Activated CD4-positive, alpha-beta T cell treated with anti-CD3 and anti-CD28 coated beads, Interleukin-2, amount 10 ng/mL, durations not matched to agents 7 days and 5 days (primary cell): ENCODE results near the gene RAP1B. TPM values are rescaled to one million over a fixed set of nuclear protein-coding genes. Genes with fewer than 3 reads are reported as not detected.

Experiments used
- CTCF ChIA-PET: fragments of 350-600 bp; sonication (Branson Sonifier 250); formaldehyde crosslinking; loops from one replicate; lab custom pipeline; 2021; ENCODE audit warnings: antibody characterized with exemption; lab: Charles Lee
- POLR2A ChIA-PET: fragments of 350-600 bp; sonication (Branson Sonifier 250); formaldehyde crosslinking; loops from one replicate; lab custom pipeline; 2021; ENCODE audit warnings: antibody characterized with exemption; lab: Charles Lee
- DNase-seq: peaks from one replicate; pipeline ENCODE4 v3.0.0-alpha.2; 2020
- H3K27ac Mint-ChIP-seq: one replicate; pipeline ENCODE4 v1.8.0; 2021; ENCODE audit warnings: mild to moderate bottlenecking, moderate library complexity, mixed read lengths
- H3K27me3 Mint-ChIP-seq: one replicate; pipeline ENCODE4 v1.8.0; 2021; ENCODE audit warnings: mixed read lengths
- H3K36me3 Mint-ChIP-seq: one replicate; pipeline ENCODE4 v1.8.0; 2021; ENCODE audit warnings: low read depth, mixed read lengths
- H3K4me1 Mint-ChIP-seq: one replicate; pipeline ENCODE4 v1.8.0; 2021; ENCODE audit warnings: mixed read lengths
- H3K4me3 Mint-ChIP-seq: one replicate; pipeline ENCODE4 v1.8.0; 2021; ENCODE audit warnings: mild to moderate bottlenecking, moderate library complexity, mixed read lengths
- H3K9me3 Mint-ChIP-seq: one replicate; pipeline ENCODE4 v1.8.0; 2021; ENCODE audit warnings: mixed read lengths
- total RNA-seq, 2 experiments: library from RNA; stranded (reverse); gene quantifications; one replicate each; pipeline ENCODE4 v1.2.3, GENCODE V29; 2021

Gene RAP1B
- total RNA-seq, 2 experiments from 2014 or later, result 223 to 284 TPM

GRCh38 chr12:68639396-68639767 lies 28.7 kb downstream of the RAP1B start:
- ChIA-PET CTCF (interaction anchor here (0.6 to 1.3 kb wide), 7 partner anchors 8 to 311 kb away, joined by 3 to 4 read pairs (median 3); no protein-coding TSS in a partner anchor), POLR2A (no interaction called here)
- Mint-ChIP-seq H3K9me3 (no peaks in the 10 kb centered on the region), H3K27ac (peak overlapping the region; percentile 73), H3K4me3 (no peak overlapping the region), H3K27me3 (no peaks in the 10 kb centered on the region), H3K4me1 (peaks cover 71% of the 10 kb centered on the region), H3K36me3 (peaks cover 35% of the 10 kb centered on the region)
- DNase-seq, result no peak

GRCh38 chr12:68641138-68641537 lies 30.4 kb downstream of the RAP1B start:
- ChIA-PET POLR2A (no interaction called here), CTCF (interaction anchor here (0.8 kb wide), 1 partner anchor 10 kb away, joined by 3 read pairs; no protein-coding TSS in a partner anchor)
- H3K27ac Mint-ChIP-seq, result peak overlapping the region; percentile 76
- peak overlapping the region; percentile 58 for H3K4me3 Mint-ChIP-seq
- peak; percentile 71 for DNase-seq
- H3K9me3 Mint-ChIP-seq, result no peaks in the 10 kb centered on the region
- no peaks in the 10 kb centered on the region for H3K27me3 Mint-ChIP-seq
- H3K36me3 Mint-ChIP-seq, result peaks cover 35% of the 10 kb centered on the region
- peaks cover 75% of the 10 kb centered on the region for H3K4me1 Mint-ChIP-seq

GRCh38 chr12:68646484-68646883 lies 35.8 kb downstream of the RAP1B start:
- POLR2A ChIA-PET, result no interaction called here
- Mint-ChIP-seq H3K27me3 (no peaks in the 10 kb centered on the region), H3K4me1 (peaks cover 56% of the 10 kb centered on the region), H3K9me3 (no peaks in the 10 kb centered on the region), H3K36me3 (peaks cover 51% of the 10 kb centered on the region), H3K4me3 (no peak overlapping the region), H3K27ac (peak overlapping the region; percentile 41)
- CTCF ChIA-PET, result interaction anchor here (1.5 kb wide), 1 partner anchor 8 kb away, joined by 4 read pairs; no protein-coding TSS in a partner anchor
- DNase-seq, result no peak

- POLR2A ChIA-PET, result interaction anchor here (0.5 to 0.7 kb wide), 2 partner anchors 48 to 172 kb away, joined by 4 to 5 read pairs; no protein-coding TSS in a partner anchor
- H3K36me3 Mint-ChIP-seq, result peaks cover 48% of the 10 kb centered on the region
- H3K4me1 Mint-ChIP-seq, result peaks cover 46% of the 10 kb centered on the region
- no peak overlapping the region for H3K27ac Mint-ChIP-seq
- H3K9me3 Mint-ChIP-seq, result no peaks in the 10 kb centered on the region
- no peak overlapping the region for H3K4me3 Mint-ChIP-seq
- no peaks in the 10 kb centered on the region for H3K27me3 Mint-ChIP-seq
- no peak for DNase-seq
- CTCF ChIA-PET, result interaction anchor here (0.6 to 1.3 kb wide), 2 partner anchors 9 to 331 kb away, joined by 3 read pairs; no protein-coding TSS in a partner anchor
Observed at GRCh38 chr12:68647507-68647906, 36.8 kb downstream of the RAP1B start.

GRCh38 chr12:68648179-68648578 lies 37.5 kb downstream of the RAP1B start:
- Mint-ChIP-seq H3K27ac (peak overlapping the region; percentile 71), H3K4me1 (peaks cover 41% of the 10 kb centered on the region)
- POLR2A ChIA-PET, result interaction anchor here (0.7 kb wide), 1 partner anchor 48 kb away, joined by 5 read pairs; no protein-coding TSS in a partner anchor

GRCh38 chr12:68665016-68665569 lies 54.4 kb downstream of the RAP1B start:
- peaks cover 24% of the 10 kb centered on the region for H3K4me1 Mint-ChIP-seq
- H3K9me3 Mint-ChIP-seq, result no peaks in the 10 kb centered on the region
- peaks cover 36% of the 10 kb centered on the region for H3K36me3 Mint-ChIP-seq
- H3K27ac Mint-ChIP-seq, result peak overlapping the region; percentile 56
- DNase-seq, result no peak
- H3K27me3 Mint-ChIP-seq, result no peaks in the 10 kb centered on the region
- ChIA-PET CTCF (interaction anchor here (0.7 kb wide), 1 partner anchor 47 kb away, joined by 3 read pairs; no protein-coding TSS in a partner anchor), POLR2A (no interaction called here)
- H3K4me3 Mint-ChIP-seq, result no peak overlapping the region

More at GRCh38 chr12:68648179-68648578, 37.5 kb downstream of the RAP1B start:
- H3K4me3 Mint-ChIP-seq, result no peak overlapping the region
- no peaks in the 10 kb centered on the region for H3K27me3 Mint-ChIP-seq
- CTCF ChIA-PET, result interaction anchor here (0.6 to 1.3 kb wide), 3 partner anchors 9 to 288 kb away, joined by 3 read pairs; no protein-coding TSS in a partner anchor
- no peak for DNase-seq
- peaks cover 48% of the 10 kb centered on the region for H3K36me3 Mint-ChIP-seq
- H3K9me3 Mint-ChIP-seq, result no peaks in the 10 kb centered on the region

GRCh38 chr12:68667291-68667690 lies 56.6 kb downstream of the RAP1B start:
- ChIA-PET CTCF (interaction anchor here (0.9 to 1.2 kb wide), 2 partner anchors 13 to 16 kb away, joined by 3 to 4 read pairs; no protein-coding TSS in a partner anchor), POLR2A (no interaction called here)
- Mint-ChIP-seq H3K9me3 (peaks cover 2% of the 10 kb centered on the region), H3K27me3 (no peaks in the 10 kb centered on the region), H3K4me1 (peaks cover 32% of the 10 kb centered on the region), H3K36me3 (peaks cover 33% of the 10 kb centered on the region), H3K4me3 (no peak overlapping the region), H3K27ac (no peak overlapping the region)
- DNase-seq, result no peak

- H3K4me1 Mint-ChIP-seq, result peaks cover 32% of the 10 kb centered on the region
- H3K4me3 Mint-ChIP-seq, result no peak overlapping the region
- H3K27me3 Mint-ChIP-seq, result no peaks in the 10 kb centered on the region
- peak overlapping the region; percentile 27 for H3K27ac Mint-ChIP-seq
- no peak for DNase-seq
- peaks cover 30% of the 10 kb centered on the region for H3K36me3 Mint-ChIP-seq
- POLR2A ChIA-PET, result no interaction called here
- CTCF ChIA-PET, result interaction anchor here (0.9 to 1.2 kb wide), 2 partner anchors 14 to 16 kb away, joined by 3 to 4 read pairs; no protein-coding TSS in a partner anchor
- H3K9me3 Mint-ChIP-seq, result peaks cover 2% of the 10 kb centered on the region
Observed at GRCh38 chr12:68667896-68668295, 57.2 kb downstream of the RAP1B start.

- peaks cover 19% of the 10 kb centered on the region for H3K36me3 Mint-ChIP-seq
- POLR2A ChIA-PET, result no interaction called here
- no peak overlapping the region for H3K27ac Mint-ChIP-seq
- CTCF ChIA-PET, result interaction anchor here (0.6 to 2.3 kb wide), 2 partner anchors 11 to 17 kb away, joined by 3 to 8 read pairs; no protein-coding TSS in a partner anchor
- H3K9me3 Mint-ChIP-seq, result peaks cover 2% of the 10 kb centered on the region
- H3K27me3 Mint-ChIP-seq, result no peaks in the 10 kb centered on the region
- H3K4me3 Mint-ChIP-seq, result no peak overlapping the region
- H3K4me1 Mint-ChIP-seq, result peaks cover 56% of the 10 kb centered on the region
- DNase-seq, result no peak
Observed at GRCh38 chr12:68671179-68671578, 60.5 kb downstream of the RAP1B start.

GRCh38 chr12:68673788-68674187 lies 63.1 kb downstream of the RAP1B start:
- DNase-seq, result peak; percentile 57
- peaks cover 2% of the 10 kb centered on the region for H3K9me3 Mint-ChIP-seq
- peaks cover 45% of the 10 kb centered on the region for H3K4me1 Mint-ChIP-seq
- ChIA-PET POLR2A (interaction anchor here (0.7 kb wide), 1 partner anchor 288 kb away, joined by 3 read pairs; no protein-coding TSS in a partner anchor), CTCF (no interaction called here)
- peaks cover 7% of the 10 kb centered on the region for H3K36me3 Mint-ChIP-seq
- H3K4me3 Mint-ChIP-seq, result peak overlapping the region; percentile 26
- peak overlapping the region; percentile 85 for H3K27ac Mint-ChIP-seq
- no peaks in the 10 kb centered on the region for H3K27me3 Mint-ChIP-seq

GRCh38 chr12:68674376-68674775 lies 63.7 kb downstream of the RAP1B start:
- no peak for DNase-seq
- Mint-ChIP-seq H3K9me3 (peaks cover 2% of the 10 kb centered on the region), H3K27me3 (no peaks in the 10 kb centered on the region), H3K4me3 (peak overlapping the region; percentile 26), H3K27ac (peak overlapping the region; percentile 85), H3K36me3 (peaks cover 7% of the 10 kb centered on the region), H3K4me1 (peaks cover 51% of the 10 kb centered on the region)
- ChIA-PET CTCF (no interaction called here), POLR2A (interaction anchor here (0.6 kb wide), 1 partner anchor 797 kb away, joined by 3 read pairs; no protein-coding TSS in a partner anchor)

- Mint-ChIP-seq H3K27ac (peak overlapping the region; percentile 85), H3K4me3 (peak overlapping the region; percentile 26), H3K36me3 (peaks cover 7% of the 10 kb centered on the region), H3K9me3 (peaks cover 2% of the 10 kb centered on the region), H3K27me3 (no peaks in the 10 kb centered on the region), H3K4me1 (peaks cover 54% of the 10 kb centered on the region)
- CTCF ChIA-PET, result no interaction called here
- POLR2A ChIA-PET, result interaction anchor here (0.6 to 0.7 kb wide), 3 partner anchors 258 to 796 kb away, joined by 3 to 5 read pairs (median 3); no protein-coding TSS in a partner anchor
- peak; percentile 86 for DNase-seq
Observed at GRCh38 chr12:68675101-68675842, 64.6 kb downstream of the RAP1B start.
